Omental fat pad (tissue), 4 donors: ENCODE measurements around the gene PKIG. TPM values are rescaled to one million over a fixed set of nuclear protein-coding genes. Genes with fewer than 3 reads are reported as not detected.
A peak's percentile ranks its signal among the peaks of the same experiment; 100 is the strongest.

Experiments used
- ATAC-seq: fragments of 150-250 bp; one replicate; pipeline ENCODE4 v1.9.1; 2016; ENCODE audit warnings: mild to moderate bottlenecking, moderate library complexity; ENCODE audit not compliant: low FRiP score
- DNase-seq: peaks from one replicate; pipeline ENCODE4 v3.0.0-alpha.2; 2019; ENCODE audit warnings: low spot score
- CTCF ChIP-seq, 3 donors: fragments of 450-650 bp; IDR thresholded peaks; one replicate each; pipeline ENCODE4 v1.5.1; 2016 to 2017; ENCODE audit warnings: antibody characterized with exemption in 3 of 3, mild to moderate bottlenecking in 3 of 3, moderate library complexity in 2 of 3
- total RNA-seq, 4 donors: library from RNA; depleted of rRNA; stranded (reverse); fragments of >200 nt; gene quantifications; one replicate each; pipeline ENCODE4 v1.1.0, GENCODE V29; 2016

Gene PKIG
- total RNA-seq, 4 donors from 2014 or later: 90.8 to 133 (median 118) TPM

- DNase-seq (no peak), ATAC-seq (no peak)
- TF ChIP-seq CTCF (IDR thresholded peaks at IDR 0.05): no peak
Measured at GRCh38 chr20:44542890-44543289, 39.5 kb upstream of the PKIG start.

GRCh38 chr20:44543358-44543757, 39.0 kb upstream of the PKIG start:
- no peak for DNase-seq
- no peak for ATAC-seq
- TF ChIP-seq CTCF (IDR thresholded peaks at IDR 0.05): no peak

GRCh38 chr20:44544263-44544662, 38.1 kb upstream of the PKIG start:
- TF ChIP-seq CTCF (IDR thresholded peaks at IDR 0.05): no peak
- DNase-seq (no peak), ATAC-seq (no peak)

GRCh38 chr20:44547419-44547818, 35.0 kb upstream of the PKIG start:
- no peak for ATAC-seq
- no peak for DNase-seq
- TF ChIP-seq CTCF (IDR thresholded peaks at IDR 0.05): no peak

GRCh38 chr20:44549123-44549522, 33.3 kb upstream of the PKIG start:
- TF ChIP-seq CTCF (IDR thresholded peaks at IDR 0.05): no peak
- DNase-seq (no peak), ATAC-seq (peak; percentile 24)

- DNase-seq: no peak
- no peak for ATAC-seq
- no peak for TF ChIP-seq CTCF (IDR thresholded peaks at IDR 0.05)
Measured at GRCh38 chr20:44552050-44552449, 30.3 kb upstream of the PKIG start.

GRCh38 chr20:44552568-44552949, 29.8 kb upstream of the PKIG start:
- DNase-seq: no peak
- no peak for TF ChIP-seq CTCF (IDR thresholded peaks at IDR 0.05)
- no peak for ATAC-seq
